GM19455 (cell line): ENCODE data around the gene C13orf42.

Experiments used
- ATAC-seq: cut with Tn5 transposase; IDR thresholded peaks from one replicate; pipeline ENCODE4 v1.9.1; 2021; ENCODE audit not compliant: unreplicated experiment

Gene C13orf42

DNA sequence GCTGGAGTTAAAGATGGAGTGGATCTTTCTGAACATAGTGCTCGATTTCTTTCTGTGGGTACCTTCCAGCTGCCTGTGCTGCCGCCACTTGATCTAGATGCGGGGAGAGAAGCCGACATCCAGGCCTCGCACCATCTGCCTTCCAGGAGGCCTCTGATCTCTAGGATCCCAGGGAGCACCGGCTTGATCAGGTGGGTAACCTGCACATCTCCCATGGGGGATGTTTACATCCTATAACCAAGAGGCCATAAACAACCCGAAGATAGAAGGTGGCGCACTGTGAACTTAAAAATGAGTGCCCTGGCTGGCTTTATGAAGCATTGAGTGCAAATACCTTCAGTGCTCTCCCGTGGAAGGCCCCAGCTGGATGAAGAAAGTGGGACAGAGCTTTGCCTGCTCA, at the start of gene C13orf42:
C13orf42 (minus strand) TSS at position 101 of the 400 bp plus-strand sequence; CDS start at position 36, 65 bp downstream.
- ATAC-seq: no peak

DNA sequence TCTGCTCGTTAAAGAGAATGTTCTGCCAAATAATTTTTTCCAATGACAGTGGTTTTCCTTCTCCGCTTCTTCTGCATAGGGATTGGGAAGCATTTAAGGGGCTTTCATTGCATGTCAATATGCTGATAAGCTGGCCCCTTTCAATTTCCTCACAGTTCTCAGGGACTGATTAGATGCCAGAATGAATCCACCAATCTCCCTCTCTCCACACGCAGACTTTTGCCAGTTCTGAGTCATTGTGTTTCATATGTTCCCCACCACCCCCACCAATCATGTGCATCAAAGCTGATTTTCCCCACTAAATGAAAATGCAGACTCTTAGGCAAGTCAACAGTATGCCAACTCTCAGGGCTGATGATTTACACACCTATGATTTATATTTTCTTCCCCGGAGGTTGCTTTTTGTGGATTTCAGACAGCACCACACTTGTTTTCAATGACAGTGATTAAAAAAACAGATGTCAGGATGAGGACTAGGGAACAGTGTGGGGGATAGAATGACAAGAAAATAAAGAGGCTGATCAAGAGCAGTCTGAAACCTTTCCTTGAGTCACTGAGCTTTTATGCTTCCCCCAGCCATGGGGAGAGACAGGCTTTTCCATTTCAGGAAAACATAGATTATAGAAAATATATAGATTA, 47.9 kb upstream of the C13orf42 start:
- ATAC-seq: no peak

DNA sequence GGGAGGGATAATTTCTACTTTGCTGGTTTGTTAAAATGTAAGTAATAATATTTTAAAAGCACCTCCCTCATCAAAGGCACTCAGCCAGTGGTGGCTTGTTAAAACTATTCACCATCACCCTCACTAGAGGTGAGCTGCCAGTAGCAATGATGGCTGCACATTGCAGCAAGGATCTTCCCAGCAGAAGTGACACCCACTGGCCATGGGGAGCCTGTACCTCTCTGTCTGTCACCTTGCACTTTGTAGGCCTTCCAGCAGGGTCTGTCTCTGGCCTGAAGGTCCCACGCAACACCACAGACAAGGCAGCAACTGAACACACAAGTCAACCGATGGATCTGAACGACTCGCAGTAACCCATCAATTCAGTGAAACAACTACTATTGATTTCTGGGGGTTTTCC, 47.3 kb upstream of the C13orf42 start:
- ATAC-seq: no peak

DNA sequence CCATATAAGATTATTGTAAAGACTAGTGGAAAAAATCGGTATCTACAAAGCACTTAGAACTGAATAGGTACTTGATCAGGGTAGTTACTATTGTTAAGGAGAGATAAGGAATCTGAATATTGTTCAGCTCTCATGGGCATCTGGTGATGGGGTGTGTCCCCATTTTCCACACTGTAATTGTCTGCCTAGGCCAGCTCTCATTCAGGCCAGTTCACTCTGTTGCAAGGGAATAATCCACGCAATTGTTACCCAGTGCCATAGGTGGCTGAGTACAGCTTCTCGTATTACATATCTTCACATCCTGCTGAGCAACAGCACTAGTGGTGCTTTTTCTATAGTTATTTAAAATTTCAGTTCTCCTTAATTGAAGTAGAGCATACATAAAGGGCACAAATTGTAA, 45.6 kb upstream of the C13orf42 start:
- no peak for ATAC-seq

- ATAC-seq: no peak
Measured at GRCh38 chr13:51155776-51156515, 44.9 kb upstream of the C13orf42 start.

- ATAC-seq: no peak
Measured at GRCh38 chr13:51155161-51155560, 44.1 kb upstream of the C13orf42 start.

GRCh38 chr13:51154029-51154555, 43.0 kb upstream of the C13orf42 start:
- no peak for ATAC-seq

- no peak for ATAC-seq
Measured at GRCh38 chr13:51153527-51153926, 42.5 kb upstream of the C13orf42 start.

GRCh38 chr13:51152701-51153100, 41.6 kb upstream of the C13orf42 start:
- no peak for ATAC-seq

DNA sequence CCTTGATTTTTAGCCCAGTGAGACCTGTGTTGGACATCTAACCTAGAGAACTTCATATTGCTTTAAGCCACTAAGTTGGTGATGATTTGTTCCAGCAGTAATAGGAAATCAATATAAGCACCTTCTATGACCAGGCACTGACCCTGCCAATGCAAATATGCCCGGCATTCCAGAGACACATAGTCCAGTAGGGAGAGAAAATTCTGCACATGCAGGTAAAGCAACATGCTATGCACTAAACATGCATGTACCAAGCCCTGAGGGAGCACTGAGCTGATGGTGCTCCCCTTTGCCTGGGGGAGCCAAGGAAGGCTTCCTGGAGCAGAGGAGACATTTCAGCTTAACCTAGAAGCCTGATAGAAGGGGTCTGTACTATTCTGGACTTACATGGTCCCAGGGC, 40.4 kb upstream of the C13orf42 start:
- ATAC-seq: no peak

- ATAC-seq: no peak
Measured at GRCh38 chr13:51148952-51149573, 38.0 kb upstream of the C13orf42 start.

DNA sequence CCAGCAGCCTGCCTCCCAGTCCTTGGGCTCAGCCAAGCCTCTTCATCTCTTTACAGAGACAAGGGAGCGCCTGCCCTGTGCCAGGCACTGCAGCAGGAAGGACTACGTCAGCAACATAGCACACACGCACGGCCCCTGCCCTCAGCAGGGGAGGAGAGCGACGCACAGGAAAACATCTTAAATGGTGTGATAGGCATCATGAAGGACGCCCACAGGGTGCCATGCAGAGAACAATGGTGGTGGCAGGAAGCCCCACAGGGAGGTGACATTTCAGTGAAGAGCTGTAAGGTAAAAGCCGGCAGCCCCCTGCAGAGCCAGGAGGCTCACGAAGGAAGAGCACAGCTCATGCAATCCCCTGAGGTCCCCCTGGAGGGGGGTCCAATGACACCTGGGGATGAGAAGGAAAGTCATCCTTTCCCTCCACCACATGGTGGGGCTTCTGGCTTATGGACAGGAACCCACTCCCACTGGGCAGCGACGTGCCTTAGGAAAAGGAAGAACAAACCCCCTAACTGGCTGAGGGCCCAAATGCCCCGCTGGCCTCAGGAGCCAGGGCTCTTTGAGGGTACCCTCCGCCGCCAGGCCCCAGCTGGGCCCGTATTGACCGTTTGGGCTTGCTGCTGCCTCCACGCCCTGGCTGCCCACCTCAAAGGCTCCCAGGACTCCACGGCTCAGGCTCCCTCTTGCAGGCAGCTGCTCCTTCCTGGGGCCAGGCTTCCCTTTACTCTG, 37.3 kb upstream of the C13orf42 start:
- ATAC-seq: no peak

GRCh38 chr13:51147732-51148131, 36.7 kb upstream of the C13orf42 start:
- no peak for ATAC-seq

GRCh38 chr13:51146667-51147066, 35.6 kb upstream of the C13orf42 start:
- ATAC-seq: no peak

DNA sequence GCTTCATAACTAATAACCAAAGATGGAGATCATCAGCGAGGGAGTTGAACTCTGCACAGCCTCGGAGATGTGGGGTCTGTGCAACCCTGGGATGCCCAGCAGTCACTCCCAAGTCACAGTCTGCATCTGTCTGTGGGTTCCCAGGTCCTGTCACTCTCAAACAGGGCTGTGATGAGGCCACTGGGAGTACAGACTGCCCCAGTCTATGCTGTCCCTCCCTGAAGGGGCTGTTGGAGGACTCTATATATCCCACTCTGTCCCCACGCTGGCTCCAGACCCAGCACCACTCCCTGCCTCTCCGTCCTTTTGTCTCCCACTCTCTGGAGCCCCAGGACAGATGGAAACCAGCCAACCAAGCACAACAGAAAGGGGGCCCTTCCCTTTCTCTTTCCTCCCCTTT, 26.2 kb upstream of the C13orf42 start:
- ATAC-seq: no peak

DNA sequence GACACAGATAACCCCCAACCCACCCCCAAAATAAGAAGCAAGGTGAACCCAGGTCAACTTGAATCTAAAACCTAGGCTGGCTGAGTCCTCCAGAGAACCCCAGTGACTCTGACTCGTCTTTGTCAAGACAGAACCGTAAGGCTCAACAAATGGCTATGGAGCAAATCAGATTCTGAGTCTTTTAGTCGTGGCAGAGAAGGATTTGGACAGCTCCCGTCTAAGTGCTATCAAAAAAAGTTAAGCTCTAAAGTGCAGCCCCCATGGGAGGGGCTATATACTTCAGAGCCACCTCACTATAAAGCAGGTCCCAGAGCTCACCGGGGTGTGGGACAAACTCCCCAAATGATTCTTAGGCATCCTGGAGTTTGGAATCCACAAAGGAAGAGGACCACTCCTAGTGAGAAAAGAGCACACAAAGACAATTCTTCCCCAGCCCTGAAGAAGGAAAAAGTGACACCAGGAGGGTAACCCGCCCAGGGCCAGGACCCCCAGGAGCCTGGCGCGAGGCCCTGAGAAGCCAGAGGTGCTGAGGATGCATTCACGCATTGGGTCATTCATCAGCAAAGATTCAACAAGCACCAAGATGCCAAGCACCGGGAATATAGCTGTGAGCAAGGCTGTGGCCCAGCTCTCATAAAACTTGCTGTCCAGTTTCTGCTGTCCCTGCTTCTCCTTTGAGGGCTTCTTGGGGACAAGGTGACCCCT, 25.4 kb upstream of the C13orf42 start:
- ATAC-seq: no peak

- no peak for ATAC-seq
Measured at GRCh38 chr13:51134763-51135365, 23.8 kb upstream of the C13orf42 start.

DNA sequence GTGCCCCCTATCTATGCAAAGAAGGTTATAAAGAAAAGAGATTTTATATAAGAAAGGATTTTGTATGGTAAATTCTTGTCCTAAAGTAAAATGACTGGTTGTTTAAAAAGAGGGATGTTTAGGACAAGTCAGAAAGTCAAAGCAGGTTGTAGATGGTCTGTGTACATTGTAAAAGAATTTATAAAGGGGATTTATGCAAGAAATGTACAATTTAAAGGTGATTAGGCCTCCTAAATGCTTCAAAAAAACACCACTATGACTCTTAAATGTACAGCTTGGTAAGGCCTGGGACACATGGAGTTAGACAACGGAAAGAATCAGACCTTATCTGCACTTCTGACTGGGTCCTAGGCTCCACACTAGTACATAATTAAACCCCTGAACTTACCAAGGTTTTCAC, 19.3 kb upstream of the C13orf42 start:
- no peak for ATAC-seq

DNA sequence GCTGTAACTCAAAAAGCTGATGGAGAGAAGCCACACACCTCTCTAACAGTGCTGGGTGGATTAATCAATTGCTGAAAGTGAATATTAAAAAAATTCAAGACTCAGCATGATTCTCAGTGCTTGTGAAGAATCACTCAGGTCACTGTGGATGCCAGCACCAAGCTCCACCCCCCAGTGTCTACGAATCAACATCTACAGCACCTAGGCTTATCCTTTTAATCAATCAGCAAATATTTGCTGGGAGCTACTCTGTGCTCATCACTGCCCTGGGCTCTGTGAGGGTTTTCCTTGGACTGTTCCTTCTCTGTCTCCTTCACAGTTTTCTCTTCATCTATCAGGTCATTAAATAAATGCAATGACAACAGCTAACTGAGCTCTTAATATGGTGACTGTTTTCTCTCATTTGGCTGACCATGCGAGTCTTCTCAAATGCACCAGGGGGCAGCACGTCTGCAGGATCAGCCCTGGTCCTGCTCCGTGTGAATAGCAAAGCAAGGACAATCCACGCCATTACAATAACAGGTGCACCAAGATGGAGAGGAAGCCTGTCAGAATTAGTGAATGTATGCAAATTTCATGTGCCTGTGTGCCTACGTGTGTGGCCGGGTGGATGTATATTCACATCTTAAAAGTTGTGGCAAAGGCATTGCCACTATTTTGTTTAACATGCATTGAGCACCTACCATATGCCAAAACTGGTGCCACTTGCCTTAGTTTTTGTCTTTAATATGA, 14.6 kb upstream of the C13orf42 start:
- ATAC-seq: peak; percentile 89
